ENCODE results near the gene IFNGR1.

DNA sequence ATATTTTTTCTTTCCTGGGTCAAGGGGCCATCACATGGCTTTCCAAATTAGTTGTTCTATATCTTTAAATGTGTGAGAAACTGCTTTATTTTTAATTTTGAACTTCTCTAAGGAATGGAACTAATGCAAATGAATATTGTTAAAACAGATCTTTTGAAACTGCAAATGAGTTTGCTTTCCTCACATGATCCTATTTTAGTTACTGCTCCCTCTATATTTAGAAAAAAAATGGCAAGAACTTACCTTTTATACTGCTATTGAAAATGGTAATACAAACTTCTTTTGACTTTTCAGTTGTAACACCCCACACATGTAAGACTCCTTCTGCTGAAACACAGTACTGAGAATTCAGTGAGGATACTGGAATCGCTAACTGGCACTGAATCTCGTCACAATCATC, 15.9 kb downstream of the IFNGR1 start:
- TF ChIP-seq, protein P1, sequence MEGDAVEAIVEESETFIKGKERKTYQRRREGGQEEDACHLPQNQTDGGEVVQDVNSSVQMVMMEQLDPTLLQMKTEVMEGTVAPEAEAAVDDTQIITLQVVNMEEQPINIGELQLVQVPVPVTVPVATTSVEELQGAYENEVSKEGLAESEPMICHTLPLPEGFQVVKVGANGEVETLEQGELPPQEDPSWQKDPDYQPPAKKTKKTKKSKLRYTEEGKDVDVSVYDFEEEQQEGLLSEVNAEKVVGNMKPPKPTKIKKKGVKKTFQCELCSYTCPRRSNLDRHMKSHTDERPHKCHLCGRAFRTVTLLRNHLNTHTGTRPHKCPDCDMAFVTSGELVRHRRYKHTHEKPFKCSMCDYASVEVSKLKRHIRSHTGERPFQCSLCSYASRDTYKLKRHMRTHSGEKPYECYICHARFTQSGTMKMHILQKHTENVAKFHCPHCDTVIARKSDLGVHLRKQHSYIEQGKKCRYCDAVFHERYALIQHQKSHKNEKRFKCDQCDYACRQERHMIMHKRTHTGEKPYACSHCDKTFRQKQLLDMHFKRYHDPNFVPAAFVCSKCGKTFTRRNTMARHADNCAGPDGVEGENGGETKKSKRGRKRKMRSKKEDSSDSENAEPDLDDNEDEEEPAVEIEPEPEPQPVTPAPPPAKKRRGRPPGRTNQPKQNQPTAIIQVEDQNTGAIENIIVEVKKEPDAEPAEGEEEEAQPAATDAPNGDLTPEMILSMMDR (IDR thresholded peaks at IDR 0.05) = no peak
- TF ChIP-seq POLR2A (IDR thresholded peaks at IDR 0.05) = no peak

Measured in right lobe of liver (tissue), 4 donors.